H1 (cell line): ENCODE measurements around the gene IFT81. TPM values are rescaled to one million over a fixed set of nuclear protein-coding genes. Genes with fewer than 3 reads are reported as not detected.

Experiments
- CTCF ChIA-PET: fragments of 300-600 bp; sonication (Branson Sonifier 250); formaldehyde crosslinking; loops from one replicate; lab custom pipeline; 2021; ENCODE audit not compliant: partially characterized antibody; lab: Charles Lee
- POLR2A ChIA-PET: fragments of 300-600 bp; sonication (Branson Sonifier 250); formaldehyde crosslinking; loops from one replicate; lab custom pipeline; 2021; ENCODE audit warnings: inconsistent platforms; ENCODE audit not compliant: partially characterized antibody; lab: Charles Lee
- DNase-seq, 2 experiments: peaks; one replicate each; pipeline versions ENCODE4 v3.0.0 to v3.0.0-alpha.2; 2010 to 2022; ENCODE audit warnings: low spot score in 2 of 2, low read depth in 1 of 2, mixed read lengths in 1 of 2
- FAIRE-seq: peaks from 2 replicates; lab custom pipeline; 2011; peaks lifted over from hg19 to GRCh38; lab: Jason Lieb, UNC
- H2AFZ ChIP-seq: 2 replicates; pipeline ENCODE4 v1.8.1; 2012; ENCODE audit warnings: low read length, inconsistent platforms
- H2AK5ac ChIP-seq: 2 replicates; pipeline ENCODE4 v1.6.1; 2013; ENCODE audit warnings: low read depth, low read length
- H2BK120ac ChIP-seq: replicated peaks from 2 replicates; pipeline ENCODE3; 2013; ENCODE audit warnings: low read depth, low read length, inconsistent platforms
- H2BK12ac ChIP-seq: 2 replicates; pipeline ENCODE4 v1.6.1; 2013; ENCODE audit warnings: low read depth, low read length
- H2BK15ac ChIP-seq: 2 replicates; pipeline ENCODE4 v1.6.1; 2013; ENCODE audit warnings: low read length
- H2BK20ac ChIP-seq: 2 replicates; pipeline ENCODE4 v1.6.1; 2013; ENCODE audit warnings: low read length
- H2BK5ac ChIP-seq: 2 replicates; pipeline ENCODE4 v1.6.1; 2013; ENCODE audit warnings: low read depth, low read length
- H3K14ac ChIP-seq: 2 replicates; pipeline ENCODE4 v1.6.1; 2013; ENCODE audit warnings: inconsistent platforms; ENCODE audit not compliant: insufficient read length
- H3K18ac ChIP-seq: 2 replicates; pipeline ENCODE4 v1.6.1; 2013; ENCODE audit warnings: low read length; ENCODE audit errors: extremely low read depth
- H3K23ac ChIP-seq: 2 replicates; pipeline ENCODE4 v1.6.1; 2013; ENCODE audit warnings: inconsistent platforms; ENCODE audit not compliant: insufficient read length
- H3K23me2 ChIP-seq: 2 replicates; pipeline ENCODE4 v1.6.1; 2013; ENCODE audit warnings: low read depth, low read length
- H3K27ac ChIP-seq: 2 replicates; pipeline ENCODE4 v1.6.1; 2011; ENCODE audit warnings: low read depth, low read length, inconsistent platforms
- H3K27me3 ChIP-seq, 4 experiments: replicated peaks in 1 of 4; 1 replicate in 1 of 4; 2 replicates in 3 of 4; pipeline versions ENCODE4 v1.6.1 to v1.8.1; 2011 to 2013; ENCODE audit warnings: low read length in 3 of 4, mild to moderate bottlenecking in 3 of 4, inconsistent platforms in 2 of 4, mixed read lengths in 2 of 4, moderate library complexity in 1 of 4; ENCODE audit not compliant: control insufficient read depth in 3 of 4, insufficient read depth in 3 of 4; ENCODE audit errors: extremely low read depth in 1 of 4
- H3K36me3 ChIP-seq, 4 experiments: 2 replicates each; pipeline versions ENCODE4 v1.6.1 to v1.8.1; 2011 to 2013; ENCODE audit warnings: mild to moderate bottlenecking in 4 of 4, low read length in 3 of 4, moderate library complexity in 2 of 4, control low read depth in 1 of 4, inconsistent platforms in 1 of 4; ENCODE audit not compliant: insufficient read depth in 4 of 4, control insufficient read depth in 2 of 4
- H3K4ac ChIP-seq: replicated peaks from 2 replicates; pipeline ENCODE3; 2013; ENCODE audit warnings: low read length, low read depth, mixed read lengths, inconsistent platforms; ENCODE audit not compliant: insufficient read length
- H3K4me1 ChIP-seq, 4 experiments: replicated peaks in 1 of 4; 1 replicate in 1 of 4; 2 replicates in 3 of 4; pipeline versions ENCODE4 v1.6.1 to v1.8.1; 2011 to 2013; ENCODE audit warnings: low read length in 3 of 4, inconsistent platforms in 2 of 4, mixed read lengths in 1 of 4; ENCODE audit not compliant: insufficient read depth in 4 of 4, control insufficient read depth in 3 of 4
- H3K4me2 ChIP-seq, 2 experiments: 2 replicates each; pipeline versions ENCODE4 v1.6.1 to v1.8.1; 2011 to 2013; ENCODE audit warnings: low read depth in 2 of 2, low read length in 2 of 2, control low read depth in 1 of 2, inconsistent platforms in 1 of 2, mild to moderate bottlenecking in 1 of 2; ENCODE audit not compliant: insufficient read depth in 1 of 2
- H3K4me3 ChIP-seq, 4 experiments: fragments of 200-600, 300-600 bp in 1 of 4; sonication (generic), shearing (Covaris generic), sonication (Bioruptor Twin) in 1 of 4; 2 replicates each; pipeline versions ENCODE4 v1.5.1 to v1.8.1; 2011 to 2016; ENCODE audit warnings: low read length in 4 of 4, low read depth in 3 of 4, control low read depth in 2 of 4, inconsistent platforms in 2 of 4, mild to moderate bottlenecking in 2 of 4, mixed read lengths in 1 of 4, moderate library complexity in 1 of 4; ENCODE audit not compliant: insufficient read depth in 2 of 4; ENCODE audit errors: extremely low read depth in 1 of 4
- H3K56ac ChIP-seq: replicated peaks from 2 replicates; pipeline ENCODE3; 2013; ENCODE audit warnings: low read depth, mild to moderate bottlenecking, mixed read lengths, low read length, inconsistent platforms; ENCODE audit not compliant: insufficient read length
- H3K79me1 ChIP-seq: 2 replicates; pipeline ENCODE4 v1.6.1; 2013; ENCODE audit warnings: low read depth, low read length, control low read depth
- H3K79me2 ChIP-seq, 2 experiments: 2 replicates each; pipeline versions ENCODE4 v1.6.1 to v1.8.1; 2012 to 2013; ENCODE audit warnings: low read length in 2 of 2, mild to moderate bottlenecking in 2 of 2, inconsistent platforms in 1 of 2; ENCODE audit not compliant: insufficient read depth in 2 of 2, control insufficient read depth in 1 of 2
- H3K9ac ChIP-seq, 4 experiments: replicated peaks in 1 of 4; 1 replicate in 1 of 4; 2 replicates in 3 of 4; pipeline versions ENCODE4 v1.6.1 to v1.8.1; 2011 to 2013; ENCODE audit warnings: low read depth in 3 of 4, low read length in 3 of 4, control low read depth in 2 of 4, mild to moderate bottlenecking in 2 of 4, moderate library complexity in 2 of 4, inconsistent platforms in 1 of 4; ENCODE audit errors: extremely low read depth in 1 of 4
- H3K9me3 ChIP-seq, 2 experiments: 2 replicates each; pipeline versions ENCODE4 v1.6.1 to v1.8.1; 2012 to 2013; ENCODE audit warnings: mild to moderate bottlenecking in 2 of 2, moderate library complexity in 2 of 2, control low read depth in 1 of 2, inconsistent platforms in 1 of 2, low read depth in 1 of 2, low read length in 1 of 2, mixed read lengths in 1 of 2; ENCODE audit not compliant: insufficient read depth in 2 of 2
- H4K20me1 ChIP-seq, 2 experiments: replicated peaks in 1 of 2; 2 replicates each; pipeline versions ENCODE3 to v1.8.1; 2011 to 2013; ENCODE audit warnings: inconsistent platforms in 2 of 2, low read length in 2 of 2, mild to moderate bottlenecking in 1 of 2; ENCODE audit not compliant: insufficient read depth in 2 of 2, control insufficient read depth in 1 of 2
- H4K5ac ChIP-seq: 2 replicates; pipeline ENCODE4 v1.6.1; 2013; ENCODE audit warnings: low read length, low read depth, mixed read lengths, inconsistent platforms; ENCODE audit not compliant: insufficient read length
- H4K8ac ChIP-seq: 2 replicates; pipeline ENCODE4 v1.8.0; 2013; ENCODE audit warnings: mild to moderate bottlenecking, moderate library complexity, low read length, inconsistent platforms; ENCODE audit not compliant: insufficient read depth; ENCODE audit errors: extremely low read depth
- H4K91ac ChIP-seq: replicated peaks from 2 replicates; pipeline ENCODE3; 2013; ENCODE audit warnings: low read length, mixed read lengths, inconsistent platforms; ENCODE audit not compliant: insufficient read length
- CBX8 ChIP-seq: fragments of 300-800, 300-1000 bp; sonication (generic); IDR thresholded peaks from 2 replicates; pipeline ENCODE4 v1.7.1; 2016; ENCODE audit warnings: low read depth, low read length, borderline replicate concordance
- CHD2 ChIP-seq: IDR thresholded peaks from 2 replicates; pipeline ENCODE4 v1.6.1; 2012; ENCODE audit warnings: low read length, improper control_type of control experiment
- EZH2 ChIP-seq: fragments of 200-600 bp; sonication (generic); IDR thresholded peaks from 2 replicates; pipeline ENCODE4 v1.7.1; 2012; ENCODE audit warnings: low read depth, mild to moderate bottlenecking, moderate library complexity, low read length, inconsistent platforms; ENCODE audit not compliant: severe bottlenecking
- HDAC2 ChIP-seq, 2 experiments: fragments of 300-600 bp in 1 of 2; sonication (generic) in 1 of 2; IDR thresholded peaks; 2 replicates each; pipeline ENCODE4 v1.6.1; 2011 to 2012; ENCODE audit warnings: low read depth in 2 of 2, low read length in 2 of 2, mild to moderate bottlenecking in 2 of 2, moderate library complexity in 2 of 2, borderline replicate concordance in 1 of 2, inconsistent platforms in 1 of 2
- HDAC6 ChIP-seq: IDR thresholded peaks from one replicate; pipeline ENCODE4 v1.7.1; 2012; ENCODE audit warnings: low read depth, mild to moderate bottlenecking, inconsistent platforms, low read length, moderate library complexity
- RAD21 ChIP-seq, 2 experiments: IDR thresholded peaks in 1 of 2; conservative IDR thresholded peaks in 1 of 2; 2 replicates each; pipeline ENCODE4 v1.6.1; 2011; ENCODE audit warnings: low read depth in 2 of 2, low read length in 2 of 2, improper control_type of control experiment in 1 of 2, inconsistent platforms in 1 of 2, mild to moderate bottlenecking in 1 of 2, moderate library complexity in 1 of 2
- SAP30 ChIP-seq: fragments of 300-600 bp; sonication (generic); IDR thresholded peaks from 2 replicates; pipeline ENCODE4 v1.7.1; 2012; ENCODE audit warnings: low read length, moderate library complexity, mild to moderate bottlenecking, inconsistent platforms; ENCODE audit not compliant: insufficient read depth, insufficient replicate concordance
- SIRT6 ChIP-seq: IDR thresholded peaks from one replicate; pipeline ENCODE4 v1.7.1; 2012; ENCODE audit warnings: low read length, inconsistent platforms
- TBP ChIP-seq: IDR thresholded peaks from 2 replicates; pipeline ENCODE4 v1.6.1; 2011; ENCODE audit warnings: low read depth, low read length, improper control_type of control experiment
- WGBS, 2 experiments: shearing (Covaris generic) in 1 of 2; methylation state at CpG; one replicate each; pipeline versions ENCODE4 v1.1.6 to v1.1.7; 2013 to 2015; ENCODE audit warnings: low lambda C conversion rate in 2 of 2, mixed read lengths in 2 of 2, inconsistent platforms in 1 of 2, low coverage in 1 of 2, missing lambda C conversion rate in 1 of 2; ENCODE audit not compliant: insufficient replicate concordance in 2 of 2, insufficient coverage in 1 of 2, insufficient read length in 1 of 2; ENCODE audit errors: extremely low coverage in 1 of 2, missing lambda C conversion rate in 1 of 2; 5-methylcytosine and 5-hydroxymethylcytosine counted together
- polyA plus RNA-seq, 7 experiments: library from polyadenylated mRNA; depleted of rRNA in 3 of 7; stranded (reverse) in 5 of 7; unstranded in 2 of 7; fragments of >200 nt in 5 of 7; fragments of 200-250 nt in 2 of 7; gene quantifications; 1 replicate in 5 of 7; 2 replicates in 1 of 7; 4 replicates in 1 of 7; pipeline versions ENCODE4 v1.2.1 to v1.2.3, GENCODE V29; 2011 to 2013; ENCODE audit warnings: missing spikeins in 2 of 7, mixed read lengths in 2 of 7
- total RNA-seq: library from RNA; stranded (reverse); fragmentation: NEBNext Ultra II Directional; extraction: Animal tissue kit (Norgen Biotek cat#: 25700); gene quantifications from 2 replicates; pipeline ENCODE4 v1.2.1, GENCODE V29; 2021
- TF ChIP-seq, protein P1 (sequence below): IDR thresholded peaks from 2 replicates; pipeline ENCODE4 v1.6.1; 2012; ENCODE audit warnings: inconsistent platforms

The IFT81 gene
- total and polyA plus RNA-seq, 2 of the 8 experiments (the other 6 are each of a cell fraction or from before 2014, with no cell fraction given): 4.1 to 14.5 TPM

DNA sequence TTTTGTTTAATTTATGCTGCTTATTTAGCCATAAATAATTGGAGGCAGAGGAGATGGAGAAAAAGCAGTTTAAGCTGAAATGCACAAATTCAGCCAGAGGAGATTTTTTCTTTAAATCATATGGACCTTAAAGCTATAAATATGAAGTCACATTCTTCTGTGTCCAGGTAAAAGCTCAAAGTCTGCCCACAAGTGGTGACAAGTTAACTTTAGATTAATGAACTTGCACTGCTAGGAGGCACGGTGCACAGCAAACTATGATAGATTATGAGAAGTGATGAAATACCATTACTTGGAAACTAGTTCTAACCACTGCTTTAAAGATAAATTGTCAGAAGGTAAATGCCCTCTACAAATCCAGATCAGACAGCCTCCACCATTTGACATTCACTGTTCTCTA, 69.0 kb downstream of the IFT81 start:
- Histone ChIP-seq H2AFZ (no peak overlapping the region), H3K27ac (no peak overlapping the region), H3K79me2 (no peaks in the 10 kb centered on the region), H3K36me3 (peaks cover 0 to 15% (median 7%) of the 10 kb centered on the region in 4 experiments; a peak in 4 of 8 replicates), H3K14ac (no peak overlapping the region), H3K4me1 (no peaks in the 10 kb centered on the region), H2BK20ac (no peak overlapping the region), H4K5ac (no peak overlapping the region), H3K18ac (no peak overlapping the region), H3K9ac (no peak overlapping the region), H2BK15ac (no peak overlapping the region), H3K4ac (no peak overlapping the region), H2BK12ac (no peak overlapping the region), H3K4me2 (no peak overlapping the region), H4K20me1 (no peaks in the 10 kb centered on the region), H2BK120ac (no peak overlapping the region), H3K23me2 (no peaks in the 10 kb centered on the region), H3K79me1 (no peaks in the 10 kb centered on the region), H2AK5ac (no peak overlapping the region), H2BK5ac (no peak overlapping the region), H4K91ac (no peak overlapping the region), H3K56ac (no peak overlapping the region), H3K27me3 (no peaks in the 10 kb centered on the region), H4K8ac (no peak overlapping the region), H3K23ac (no peak overlapping the region), H3K4me3 (no peak overlapping the region), H3K9me3 (no peaks in the 10 kb centered on the region; a peak in 1 of 4 replicates)
- DNase-seq (no peak), FAIRE-seq (no peak)
- TF ChIP-seq, protein P1, sequence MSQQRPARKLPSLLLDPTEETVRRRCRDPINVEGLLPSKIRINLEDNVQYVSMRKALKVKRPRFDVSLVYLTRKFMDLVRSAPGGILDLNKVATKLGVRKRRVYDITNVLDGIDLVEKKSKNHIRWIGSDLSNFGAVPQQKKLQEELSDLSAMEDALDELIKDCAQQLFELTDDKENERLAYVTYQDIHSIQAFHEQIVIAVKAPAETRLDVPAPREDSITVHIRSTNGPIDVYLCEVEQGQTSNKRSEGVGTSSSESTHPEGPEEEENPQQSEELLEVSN: no peak
- no peak for TF ChIP-seq CHD2
- no peak for TF ChIP-seq TBP
- TF ChIP-seq SIRT6: no peak
- TF ChIP-seq EZH2: no peak
- TF ChIP-seq SAP30: no peak
- TF ChIP-seq HDAC6: no peak
- no peak for TF ChIP-seq CBX8
- no peak for TF ChIP-seq RAD21 (IDR thresholded peaks at IDR 0.05 in 1 of 2, conservative IDR thresholded peaks at IDR 0.05 in 1 of 2; ENCODE audit: low read depth in 2 of 2, low read length in 2 of 2)
- TF ChIP-seq HDAC2 (IDR thresholded peaks at IDR 0.05; ENCODE audit: borderline replicate concordance in 1 of 2, low read depth in 2 of 2, low read length in 2 of 2): no peak
- 96% methylated on average over 1 of the region's 1 CpG; no CpG with 5 or more reads in 1 of the 2 experiments for WGBS, 2 experiments
- ChIA-PET POLR2A (no interaction called here), CTCF (no interaction called here)
